Measurements from ENCODE around the gene BCL2.
A peak's percentile ranks its signal among the peaks of the same experiment; 100 is the strongest.
"Not testable (repeated sequence)": the region's sequence is repeated elsewhere in the genome, so short reads cannot be mapped to it uniquely, and the experiment has no call there.

Gene BCL2

DNA sequence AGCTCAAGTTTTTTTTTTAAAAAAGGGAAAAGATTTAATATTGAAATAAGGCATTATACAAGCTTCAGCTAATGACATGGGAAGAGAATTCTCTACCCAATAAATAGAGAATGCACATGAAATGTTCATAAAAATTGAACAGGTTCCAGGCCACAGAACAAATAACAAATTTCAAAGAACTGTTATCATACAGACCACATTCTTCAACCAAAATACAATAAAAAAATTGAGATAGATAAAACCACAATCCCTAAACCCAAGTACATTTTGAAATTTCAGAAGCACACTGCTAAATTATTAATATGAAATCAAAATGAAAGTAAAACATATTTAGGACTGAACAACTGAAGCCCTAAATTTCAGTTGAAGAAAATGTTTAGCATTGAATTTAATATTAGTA is 89.6 kb downstream of the BCL2 start:
- DNase-seq, result no peak

- DNase-seq, result no peak
Measured at GRCh38 chr18:63225434-63225833, 94.1 kb downstream of the BCL2 start.

DNA sequence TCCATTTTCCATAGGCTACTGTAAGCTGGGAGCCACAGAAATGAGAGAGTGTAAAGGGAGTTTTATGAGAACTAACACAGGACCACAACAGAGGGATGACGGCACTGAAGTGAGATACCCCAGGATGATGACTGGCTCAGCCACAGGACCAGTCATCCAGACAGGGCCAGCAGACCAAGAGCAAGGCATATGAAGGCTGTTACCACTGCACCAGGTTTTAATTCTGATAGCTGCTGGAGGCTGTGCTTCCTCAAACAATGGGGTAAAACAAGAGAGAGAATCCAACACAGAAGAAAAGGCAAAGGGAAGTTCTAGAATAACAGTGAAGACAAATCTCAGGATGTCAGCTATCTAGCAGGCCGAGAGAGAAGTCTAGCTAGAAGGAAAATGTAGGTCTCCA is 94.9 kb downstream of the BCL2 start:
- peak; percentile 43 for DNase-seq

GRCh38 chr18:63223837-63224236 is 95.7 kb downstream of the BCL2 start:
- DNase-seq, result no peak

GRCh38 chr18:63220903-63221302 is 98.7 kb downstream of the BCL2 start:
- DNase-seq, result no peak

GRCh38 chr18:63218472-63218871 is 101.1 kb downstream of the BCL2 start:
- DNase-seq, result no peak

DNA sequence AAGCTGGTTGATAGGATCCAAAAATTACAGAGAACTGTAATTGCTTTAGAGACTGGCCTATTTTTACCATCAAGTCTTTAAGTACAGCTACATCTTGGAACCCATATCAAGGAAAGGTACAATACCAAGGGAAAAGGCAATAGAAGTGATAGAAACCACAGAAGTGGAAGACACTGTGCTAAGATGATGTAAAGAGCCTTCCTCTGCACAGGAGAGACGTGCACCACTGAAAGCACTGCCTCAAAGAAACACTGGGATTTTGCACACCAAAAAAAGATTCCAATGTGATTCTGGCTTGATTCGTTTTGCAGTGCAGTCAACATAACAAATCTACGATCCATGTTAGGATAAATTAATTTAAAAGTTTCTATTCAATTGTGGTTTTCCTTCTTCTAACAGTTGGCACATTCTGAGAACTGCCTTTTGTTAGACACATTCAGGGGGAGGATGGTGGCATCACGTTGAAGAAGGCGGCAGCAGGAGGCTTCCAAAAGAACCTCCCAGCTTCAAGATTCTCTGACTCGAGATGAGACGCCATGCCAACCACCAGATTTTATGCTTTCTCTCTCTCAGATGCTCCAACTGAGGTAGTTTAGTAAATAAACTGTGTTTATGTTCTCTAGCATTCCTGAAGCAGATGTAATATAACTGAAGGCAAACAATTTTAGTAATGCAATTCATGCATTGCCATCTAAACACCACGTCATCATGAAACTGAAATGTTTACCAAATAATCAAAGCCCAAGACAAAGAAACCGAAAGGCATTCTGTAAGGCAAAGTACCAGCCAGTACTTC is 102.9 kb downstream of the BCL2 start:
- peak; percentile 57 for DNase-seq

GRCh38 chr18:63213936-63214671 is 105.5 kb downstream of the BCL2 start:
- no peak for DNase-seq

- peak; percentile 57 for DNase-seq
Measured at GRCh38 chr18:63213331-63213900, 106.2 kb downstream of the BCL2 start.

DNA sequence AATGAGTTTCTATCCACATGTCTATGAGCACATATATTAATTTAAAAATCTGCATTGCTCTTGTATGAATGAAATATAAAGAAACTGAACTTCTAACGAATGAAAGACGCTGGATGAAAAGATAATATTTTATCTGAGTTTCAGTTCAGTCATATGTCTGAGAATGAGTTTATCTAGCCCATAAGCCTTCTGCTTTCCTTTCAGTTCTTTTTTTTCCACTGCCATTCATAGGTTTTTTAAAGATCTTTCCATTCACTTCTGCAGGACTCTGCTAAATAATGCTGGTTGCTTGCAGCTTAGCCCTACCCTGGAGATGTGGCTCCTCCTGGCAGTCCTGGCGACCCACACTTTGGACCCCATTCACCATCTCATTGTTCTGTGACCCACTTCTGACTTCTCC is 109.0 kb downstream of the BCL2 start:
- no peak for DNase-seq

DNA sequence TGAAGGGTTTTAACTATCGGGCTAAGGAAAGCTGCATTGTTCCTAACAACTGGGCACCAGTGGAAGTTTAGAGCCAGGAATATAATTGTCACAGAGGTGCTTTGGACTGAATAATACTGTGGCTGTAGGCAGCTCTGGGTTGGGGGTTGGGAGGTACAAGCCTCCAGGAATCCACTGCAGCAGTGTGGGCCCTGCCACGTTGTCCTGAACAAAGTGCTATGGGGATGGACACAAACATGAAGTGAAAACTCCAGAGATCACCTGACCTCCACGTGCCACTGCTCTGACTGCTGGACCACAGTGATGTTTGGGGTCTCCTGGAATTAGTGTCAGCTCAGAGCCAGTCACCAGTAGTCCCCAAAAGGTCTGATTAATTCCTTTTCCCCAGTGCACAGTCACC is 110.9 kb downstream of the BCL2 start:
- DNase-seq, result no peak

DNA sequence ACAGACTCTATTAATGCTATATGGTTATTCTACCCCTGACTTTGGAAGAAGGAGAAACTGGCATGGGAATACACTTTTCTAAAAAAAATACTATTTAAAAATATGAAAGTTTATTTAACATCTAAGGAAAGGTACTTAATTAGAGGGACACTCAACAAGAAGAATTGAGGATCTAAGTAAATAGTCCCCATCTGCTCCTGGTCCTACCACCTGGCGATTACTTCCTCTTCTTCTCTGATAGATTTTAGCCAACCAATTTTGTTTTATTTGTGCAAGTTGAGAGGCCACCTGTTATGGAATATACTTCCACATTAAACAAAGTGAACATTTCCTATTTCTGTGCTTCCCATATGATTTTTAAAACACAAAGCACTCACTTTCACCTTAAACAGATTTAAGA is 111.7 kb downstream of the BCL2 start:
- DNase-seq, result no peak

DNA sequence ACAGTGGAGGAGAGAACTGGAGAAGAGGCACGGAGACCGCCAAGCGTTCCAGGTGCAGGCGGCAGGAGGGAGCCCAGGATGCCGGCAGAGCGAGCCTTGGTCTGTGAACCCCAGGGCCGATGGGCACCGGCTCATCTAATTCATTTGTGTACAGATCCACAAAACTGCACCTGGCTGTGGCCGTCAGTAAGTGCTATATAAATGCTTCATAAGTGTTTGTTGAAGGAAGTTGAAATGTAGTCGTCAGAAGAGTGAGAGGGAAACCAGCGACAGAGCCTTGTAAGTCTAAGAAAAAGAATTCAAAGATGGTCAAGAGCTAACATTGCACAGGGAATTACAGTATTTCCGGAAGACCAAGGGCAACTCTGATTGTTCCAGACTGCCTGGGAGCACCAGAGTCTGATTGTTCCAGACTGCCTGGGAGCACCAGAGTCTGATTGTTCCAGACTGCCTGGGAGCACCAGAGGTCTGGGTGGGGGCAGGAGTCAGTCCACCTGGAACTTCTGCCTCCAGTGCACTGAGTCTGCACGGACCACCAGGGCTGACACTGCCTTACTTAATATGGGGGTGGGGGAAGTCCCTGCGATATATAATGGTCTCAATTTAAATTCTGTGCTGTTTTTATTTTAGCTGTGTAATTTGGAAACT is 112.3 kb downstream of the BCL2 start:
- DNase-seq, result no peak

GRCh38 chr18:63206433-63207142 is 113.0 kb downstream of the BCL2 start:
- DNase-seq, result no peak

GRCh38 chr18:63205791-63206252 is 113.7 kb downstream of the BCL2 start:
- no peak for DNase-seq

- no peak for DNase-seq
Measured at GRCh38 chr18:63203497-63203896, 116.1 kb downstream of the BCL2 start.

GRCh38 chr18:63202828-63203227 is 116.7 kb downstream of the BCL2 start:
- DNase-seq, result no peak

DNA sequence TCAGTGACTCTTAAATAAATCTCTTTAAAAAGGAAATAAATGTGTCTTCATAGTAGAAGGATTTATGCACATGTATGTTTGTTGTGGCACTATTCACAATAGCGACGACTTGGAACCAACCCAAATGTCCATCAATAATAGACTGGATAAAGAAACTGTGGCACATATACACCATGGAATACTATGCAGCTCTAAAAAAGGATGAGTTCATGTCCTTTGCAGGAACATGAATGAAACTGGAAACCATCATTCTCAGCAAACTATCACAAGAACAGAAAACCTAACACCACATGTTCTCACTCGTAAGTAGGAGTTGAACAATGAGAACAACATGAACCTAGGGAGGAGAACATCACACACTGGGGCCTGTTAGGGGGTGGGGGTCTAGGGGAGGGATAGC is 118.1 kb downstream of the BCL2 start:
- not testable (repeated sequence) for DNase-seq

DNA sequence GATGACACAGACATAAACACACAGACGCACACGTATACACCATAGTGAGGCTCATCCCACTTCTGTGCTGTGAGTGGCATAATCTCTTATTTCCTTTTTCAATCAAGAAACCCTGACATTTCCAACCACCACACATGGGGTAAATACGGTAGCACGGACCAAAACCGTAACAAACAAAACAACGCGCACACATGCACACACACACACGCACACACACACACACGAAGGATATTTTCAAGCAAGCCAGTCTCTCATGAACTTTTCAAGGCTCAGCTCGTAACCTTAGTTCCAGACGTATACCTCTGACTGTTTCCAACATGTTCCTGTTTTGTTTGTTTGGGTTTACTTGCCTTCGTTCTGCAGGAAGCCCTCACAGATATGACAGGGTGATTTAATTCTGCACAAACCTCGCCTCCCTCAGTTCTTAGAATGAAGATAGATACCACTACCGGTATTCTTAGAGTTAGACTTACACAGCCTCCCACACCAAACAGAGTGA is 119.8 kb downstream of the BCL2 start:
- peak; percentile 74 for DNase-seq

GRCh38 chr18:63198868-63199742 is 120.5 kb downstream of the BCL2 start:
- DNase-seq, result no peak

- DNase-seq, result no peak
Measured at GRCh38 chr18:63198098-63198760, 121.3 kb downstream of the BCL2 start.
